SK-N-SH treated with all-trans-retinoic acid at 6 μM for 48 hours (cell line): ENCODE results near the gene PTPRS.

ENCODE experiments used
- PPARA ChIP-seq: fragments of 250-450 bp; sonication (Bioruptor Pico); IDR thresholded peaks from 2 replicates; pipeline ENCODE4 v1.5.0; 2020; ENCODE audit warnings: mild to moderate bottlenecking, borderline replicate concordance
- SNAI2 ChIP-seq: fragments of 250-450 bp; sonication (Bioruptor Pico); IDR thresholded peaks from 2 replicates; pipeline ENCODE4 v1.5.0; 2020; ENCODE audit warnings: mild to moderate bottlenecking, moderate library complexity
- ZC3H10 ChIP-seq: fragments of 250-450 bp; sonication (Bioruptor Pico); IDR thresholded peaks from 2 replicates; pipeline ENCODE4 v1.5.1; 2021; ENCODE audit warnings: mild to moderate bottlenecking, moderate library complexity
- TF ChIP-seq, protein P1 (sequence below): fragments of 250-450 bp; sonication (Bioruptor Pico); IDR thresholded peaks from 2 replicates; pipeline ENCODE4 v1.5.1; 2021; ENCODE audit warnings: mild to moderate bottlenecking, moderate library complexity

DNA sequence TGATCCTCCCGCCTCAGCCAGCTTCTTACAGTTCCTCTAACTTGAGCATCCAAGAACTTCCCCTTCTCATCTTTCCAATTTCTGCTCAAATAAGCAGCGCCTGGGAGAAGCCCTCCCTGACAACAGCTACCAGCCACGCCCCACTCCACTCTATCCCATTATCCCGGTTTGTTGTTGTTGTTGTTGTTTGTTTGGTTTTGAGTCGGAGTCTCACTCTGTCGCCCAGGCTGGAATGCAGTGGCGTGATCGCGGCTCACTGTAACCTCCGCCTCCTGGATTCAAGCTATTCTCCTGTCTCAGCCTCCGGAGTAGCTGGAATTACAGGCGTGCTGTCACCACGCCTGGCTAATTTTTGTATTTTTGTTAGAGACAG lies 822 bp upstream of the PTPRS start:
- TF ChIP-seq, protein P1, sequence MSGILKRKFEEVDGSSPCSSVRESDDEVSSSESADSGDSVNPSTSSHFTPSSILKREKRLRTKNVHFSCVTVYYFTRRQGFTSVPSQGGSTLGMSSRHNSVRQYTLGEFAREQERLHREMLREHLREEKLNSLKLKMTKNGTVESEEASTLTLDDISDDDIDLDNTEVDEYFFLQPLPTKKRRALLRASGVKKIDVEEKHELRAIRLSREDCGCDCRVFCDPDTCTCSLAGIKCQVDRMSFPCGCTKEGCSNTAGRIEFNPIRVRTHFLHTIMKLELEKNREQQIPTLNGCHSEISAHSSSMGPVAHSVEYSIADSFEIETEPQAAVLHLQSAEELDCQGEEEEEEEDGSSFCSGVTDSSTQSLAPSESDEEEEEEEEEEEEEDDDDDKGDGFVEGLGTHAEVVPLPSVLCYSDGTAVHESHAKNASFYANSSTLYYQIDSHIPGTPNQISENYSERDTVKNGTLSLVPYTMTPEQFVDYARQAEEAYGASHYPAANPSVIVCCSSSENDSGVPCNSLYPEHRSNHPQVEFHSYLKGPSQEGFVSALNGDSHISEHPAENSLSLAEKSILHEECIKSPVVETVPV (CRISPR knock-in tag): no peak
- no peak for TF ChIP-seq SNAI2 (CRISPR knock-in tag)
- TF ChIP-seq ZC3H10: no peak
- TF ChIP-seq PPARA: no peak
